HG02763 (cell line): ENCODE results near the gene SEC22A.

Source experiments
- ATAC-seq: cut with Tn5 transposase; IDR thresholded peaks from one replicate; pipeline ENCODE4 v1.9.1; 2021; ENCODE audit warnings: mild to moderate bottlenecking, moderate library complexity; ENCODE audit not compliant: unreplicated experiment

SEC22A gene

GRCh38 chr3:123301331-123302184 is 99.8 kb downstream of the SEC22A start:
- ATAC-seq = no peak

GRCh38 chr3:123302961-123303360 is 101.2 kb downstream of the SEC22A start:
- no peak for ATAC-seq

- ATAC-seq = no peak
Measured at GRCh38 chr3:123303976-123304560, 102.3 kb downstream of the SEC22A start.

- no peak for ATAC-seq
Measured at GRCh38 chr3:123305192-123305591, 103.4 kb downstream of the SEC22A start.

- ATAC-seq = no peak
Measured at GRCh38 chr3:123307064-123307463, 105.3 kb downstream of the SEC22A start.

GRCh38 chr3:123310186-123310585 is 108.4 kb downstream of the SEC22A start:
- ATAC-seq = no peak

GRCh38 chr3:123310741-123311140 is 109.0 kb downstream of the SEC22A start:
- ATAC-seq = no peak

- no peak for ATAC-seq
Measured at GRCh38 chr3:123311201-123311600, 109.5 kb downstream of the SEC22A start.

GRCh38 chr3:123312331-123313265 is 110.9 kb downstream of the SEC22A start:
- no peak for ATAC-seq

GRCh38 chr3:123313889-123314288 is 112.1 kb downstream of the SEC22A start:
- no peak for ATAC-seq

GRCh38 chr3:123314359-123315270 is 112.9 kb downstream of the SEC22A start:
- no peak for ATAC-seq

- ATAC-seq = no peak
Measured at GRCh38 chr3:123315271-123315595, 113.5 kb downstream of the SEC22A start.

GRCh38 chr3:123317716-123318115 is 116.0 kb downstream of the SEC22A start:
- ATAC-seq = no peak

- ATAC-seq = no peak
Measured at GRCh38 chr3:123318374-123318773, 116.6 kb downstream of the SEC22A start.

- ATAC-seq = no peak
Measured at GRCh38 chr3:123319760-123320159, 118.0 kb downstream of the SEC22A start.

GRCh38 chr3:123320221-123320620 is 118.5 kb downstream of the SEC22A start:
- no peak for ATAC-seq

- ATAC-seq = no peak
Measured at GRCh38 chr3:123321806-123322205, 120.1 kb downstream of the SEC22A start.

GRCh38 chr3:123322866-123323265 is 121.1 kb downstream of the SEC22A start:
- no peak for ATAC-seq
